Panc1 (cell line): ENCODE results near the gene OTOG.

ENCODE experiments used
- POLR2AphosphoS5 ChIP-seq: IDR thresholded peaks from 2 replicates; pipeline ENCODE4 v1.6.1; 2012; ENCODE audit warnings: mild to moderate bottlenecking, low read depth, low read length, moderate library complexity
- TCF7L2 ChIP-seq: IDR thresholded peaks from 2 replicates; pipeline ENCODE4 v1.6.1; 2011; ENCODE audit warnings: mild to moderate bottlenecking, low read depth, low read length, inconsistent platforms
- TF ChIP-seq, protein P1 (sequence below): fragments of 450-650 bp; IDR thresholded peaks from 2 replicates; pipeline ENCODE4 v1.5.1; 2017; ENCODE audit warnings: mild to moderate bottlenecking

DNA sequence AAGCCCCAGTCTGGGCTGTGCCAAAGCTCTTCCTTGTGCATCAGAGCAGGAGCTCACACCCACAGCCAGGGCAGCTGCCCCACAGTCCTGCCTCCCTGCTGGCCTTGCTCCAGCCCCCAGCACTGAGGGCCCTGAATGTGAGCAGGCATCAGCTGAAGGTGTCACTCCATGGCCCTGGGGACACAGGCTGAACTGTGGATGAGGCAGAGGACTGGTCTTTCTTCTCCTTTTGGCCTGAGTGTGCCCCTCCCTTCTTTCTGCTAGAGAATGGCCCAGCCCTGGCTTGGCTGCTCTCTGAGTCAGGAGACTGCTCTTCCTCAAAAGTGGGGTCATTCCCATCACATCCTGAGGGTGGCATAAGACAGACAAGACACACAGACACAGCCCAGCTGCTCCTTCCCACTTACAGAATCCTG lies 16.2 kb downstream of the OTOG start:
- TF ChIP-seq, protein P1, sequence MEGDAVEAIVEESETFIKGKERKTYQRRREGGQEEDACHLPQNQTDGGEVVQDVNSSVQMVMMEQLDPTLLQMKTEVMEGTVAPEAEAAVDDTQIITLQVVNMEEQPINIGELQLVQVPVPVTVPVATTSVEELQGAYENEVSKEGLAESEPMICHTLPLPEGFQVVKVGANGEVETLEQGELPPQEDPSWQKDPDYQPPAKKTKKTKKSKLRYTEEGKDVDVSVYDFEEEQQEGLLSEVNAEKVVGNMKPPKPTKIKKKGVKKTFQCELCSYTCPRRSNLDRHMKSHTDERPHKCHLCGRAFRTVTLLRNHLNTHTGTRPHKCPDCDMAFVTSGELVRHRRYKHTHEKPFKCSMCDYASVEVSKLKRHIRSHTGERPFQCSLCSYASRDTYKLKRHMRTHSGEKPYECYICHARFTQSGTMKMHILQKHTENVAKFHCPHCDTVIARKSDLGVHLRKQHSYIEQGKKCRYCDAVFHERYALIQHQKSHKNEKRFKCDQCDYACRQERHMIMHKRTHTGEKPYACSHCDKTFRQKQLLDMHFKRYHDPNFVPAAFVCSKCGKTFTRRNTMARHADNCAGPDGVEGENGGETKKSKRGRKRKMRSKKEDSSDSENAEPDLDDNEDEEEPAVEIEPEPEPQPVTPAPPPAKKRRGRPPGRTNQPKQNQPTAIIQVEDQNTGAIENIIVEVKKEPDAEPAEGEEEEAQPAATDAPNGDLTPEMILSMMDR = no peak
- no peak for TF ChIP-seq POLR2AphosphoS5
- TF ChIP-seq TCF7L2 = no peak
